Keratinocyte (primary cell): ENCODE data around the gene PDE6A. TPM values are rescaled to one million over a fixed set of nuclear protein-coding genes. Genes with fewer than 3 reads are reported as not detected.

Experiments
- DNase-seq: peaks from one replicate; pipeline ENCODE4 v3.0.0-alpha.2; 2011; ENCODE audit warnings: low read depth, missing footprints, low spot score
- FAIRE-seq: peaks from 2 replicates; lab custom pipeline; 2011; peaks lifted over from hg19 to GRCh38; lab: Jason Lieb, UNC
- H2AFZ ChIP-seq: 2 replicates; pipeline ENCODE4 v1.6.0; 2012; ENCODE audit warnings: low read length, control low read depth, inconsistent platforms; ENCODE audit not compliant: control insufficient read depth
- H3K27ac ChIP-seq: 2 replicates; pipeline ENCODE4 v1.5.1; 2011; ENCODE audit warnings: low read length; ENCODE audit not compliant: control insufficient read depth, insufficient read depth
- H3K27me3 ChIP-seq: 3 replicates; pipeline ENCODE4 v1.6.0; 2011; ENCODE audit warnings: low read length; ENCODE audit not compliant: control insufficient read depth, insufficient read depth; ENCODE audit errors: extremely low read depth
- H3K36me3 ChIP-seq, 2 experiments: 2 replicates in 1 of 2; 3 replicates in 1 of 2; pipeline ENCODE4 v1.5.1; 2011; ENCODE audit warnings: low read length in 2 of 2, mild to moderate bottlenecking in 1 of 2; ENCODE audit not compliant: control insufficient read depth in 2 of 2, insufficient read depth in 2 of 2; ENCODE audit errors: extremely low read depth in 1 of 2
- H3K4me1 ChIP-seq: 3 replicates; pipeline ENCODE4 v1.5.1; 2011; ENCODE audit warnings: low read length; ENCODE audit not compliant: control insufficient read depth, insufficient read depth; ENCODE audit errors: extremely low read depth
- H3K4me2 ChIP-seq: 3 replicates; pipeline ENCODE4 v1.6.0; 2011; ENCODE audit warnings: low read depth, low read length; ENCODE audit not compliant: control insufficient read depth, insufficient read depth; ENCODE audit errors: extremely low read depth
- H3K4me3 ChIP-seq, 3 experiments: fragments of 200-600 bp in 1 of 3; sonication (generic) in 1 of 3; 2 replicates in 2 of 3; 3 replicates in 1 of 3; pipeline ENCODE4 v1.5.1; 2011 to 2016; ENCODE audit warnings: low read length in 3 of 3, mild to moderate bottlenecking in 3 of 3, control low read depth in 2 of 3, inconsistent platforms in 1 of 3, low read depth in 1 of 3, mixed read lengths in 1 of 3, mixed run types in 1 of 3, moderate library complexity in 1 of 3; ENCODE audit not compliant: control insufficient read depth in 2 of 3, insufficient read depth in 2 of 3; ENCODE audit errors: extremely low read depth in 1 of 3
- H3K79me2 ChIP-seq: 2 replicates; pipeline ENCODE4 v1.6.0; 2012; ENCODE audit warnings: low read length; ENCODE audit not compliant: control insufficient read depth, insufficient read depth
- H3K9ac ChIP-seq: 3 replicates; pipeline ENCODE4 v1.6.0; 2011; ENCODE audit warnings: low read length; ENCODE audit not compliant: control insufficient read depth, insufficient read depth; ENCODE audit errors: extremely low read depth
- H3K9me1 ChIP-seq: 3 replicates; pipeline ENCODE4 v1.6.0; 2011; ENCODE audit warnings: low read length; ENCODE audit not compliant: control insufficient read depth, insufficient read depth; ENCODE audit errors: extremely low read depth
- H3K9me3 ChIP-seq: 2 replicates; pipeline ENCODE4 v1.5.1; 2012; ENCODE audit warnings: low read depth, low read length; ENCODE audit not compliant: control insufficient read depth
- H4K20me1 ChIP-seq: 3 replicates; pipeline ENCODE4 v1.6.0; 2011; ENCODE audit warnings: low read length; ENCODE audit not compliant: control insufficient read depth, insufficient read depth; ENCODE audit errors: extremely low read depth
- EZH2 ChIP-seq: IDR thresholded peaks from one replicate; pipeline ENCODE4 v1.6.1; 2012; ENCODE audit warnings: inconsistent platforms, mild to moderate bottlenecking, low read length, moderate library complexity
- dilution Hi-C: fragments of 300-500 bp; cut with MboI; formaldehyde crosslinking; loops from one replicate; pipeline ENCODE4 v1.7.0; 2020; ENCODE audit warnings: low sequenced_read_pairs; ENCODE audit not compliant: extremely low pct_ligation_motif_present
- polyA plus RNA-seq, 5 experiments: library from polyadenylated mRNA; depleted of rRNA in 3 of 5; stranded (reverse) in 3 of 5; stranded (forward) in 1 of 5; unstranded in 1 of 5; fragments of >200 nt; gene quantifications; 1 replicate in 1 of 5; 2 replicates in 3 of 5; 3 replicates in 1 of 5; pipeline versions ENCODE4 v1.2.1 to v1.2.3, GENCODE V29; 2011 to 2012; ENCODE audit warnings: missing spikeins in 2 of 5, low read depth in 1 of 5, low replicate concordance in 1 of 5
- TF ChIP-seq, protein P1 (sequence below), 3 experiments: IDR thresholded peaks in 1 of 3; conservative IDR thresholded peaks in 1 of 3; optimal IDR thresholded peaks in 1 of 3; 2 replicates in 2 of 3; 3 replicates in 1 of 3; pipeline versions ENCODE3 to v1.5.1; 2011; ENCODE audit warnings: low read length in 3 of 3, mild to moderate bottlenecking in 3 of 3, moderate library complexity in 2 of 3, control low read depth in 1 of 3, inconsistent platforms in 1 of 3; ENCODE audit not compliant: insufficient read depth in 2 of 3; ENCODE audit errors: extremely low read depth in 1 of 3

The PDE6A gene
- polyA plus RNA-seq, 1 donor (not counting 4 experiments of a cell fraction or from before 2014, with no cell fraction given): 0.03 TPM

DNA sequence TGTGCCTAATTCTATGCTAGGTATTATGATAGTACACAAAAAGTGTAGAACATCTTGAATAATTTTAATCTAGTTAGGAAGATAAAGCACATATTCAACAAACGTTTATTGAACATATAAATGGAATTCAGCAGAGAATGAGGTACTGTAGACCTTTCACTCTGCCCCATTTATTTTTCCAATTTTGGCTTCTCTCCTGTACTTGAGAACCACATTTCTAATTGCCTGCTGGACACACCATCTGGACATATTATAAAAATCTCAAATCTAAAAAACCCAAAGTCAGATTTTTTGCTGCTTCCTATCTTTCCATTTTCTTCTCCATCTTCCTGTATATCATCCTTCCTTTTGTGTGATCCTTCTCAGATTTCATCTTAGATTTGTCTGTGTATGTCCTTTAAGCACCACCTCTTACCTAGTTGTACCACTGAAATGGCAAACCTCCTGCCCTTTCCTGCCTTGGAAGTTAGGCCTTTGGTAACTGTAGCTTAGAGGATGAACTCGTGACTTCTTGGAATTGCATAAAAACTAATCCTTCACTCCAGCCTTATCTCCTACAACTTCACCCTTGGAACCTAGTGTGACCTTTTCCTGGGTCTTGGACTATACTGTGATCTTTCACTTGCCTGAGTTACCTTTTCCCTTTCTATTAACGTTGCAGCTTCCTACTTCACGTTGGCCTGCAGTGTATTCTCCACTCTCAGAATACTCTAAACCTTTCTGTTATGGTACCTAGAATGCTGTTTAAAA, 24.8 kb upstream of the PDE6A start:
- Histone ChIP-seq H3K79me2 (no peaks in the 10 kb centered on the region), H3K27ac (no peak overlapping the region), H4K20me1 (no peaks in the 10 kb centered on the region), H3K9ac (no peak overlapping the region), H3K27me3 (no peaks in the 10 kb centered on the region), H3K36me3 (no peaks in the 10 kb centered on the region), H2AFZ (no peak overlapping the region), H3K9me1 (no peaks in the 10 kb centered on the region), H3K9me3 (no peaks in the 10 kb centered on the region), H3K4me3 (no peak overlapping the region), H3K4me2 (no peak overlapping the region), H3K4me1 (no peaks in the 10 kb centered on the region)
- FAIRE-seq (peak; percentile 69), DNase-seq (no peak)
- TF ChIP-seq, protein P1, sequence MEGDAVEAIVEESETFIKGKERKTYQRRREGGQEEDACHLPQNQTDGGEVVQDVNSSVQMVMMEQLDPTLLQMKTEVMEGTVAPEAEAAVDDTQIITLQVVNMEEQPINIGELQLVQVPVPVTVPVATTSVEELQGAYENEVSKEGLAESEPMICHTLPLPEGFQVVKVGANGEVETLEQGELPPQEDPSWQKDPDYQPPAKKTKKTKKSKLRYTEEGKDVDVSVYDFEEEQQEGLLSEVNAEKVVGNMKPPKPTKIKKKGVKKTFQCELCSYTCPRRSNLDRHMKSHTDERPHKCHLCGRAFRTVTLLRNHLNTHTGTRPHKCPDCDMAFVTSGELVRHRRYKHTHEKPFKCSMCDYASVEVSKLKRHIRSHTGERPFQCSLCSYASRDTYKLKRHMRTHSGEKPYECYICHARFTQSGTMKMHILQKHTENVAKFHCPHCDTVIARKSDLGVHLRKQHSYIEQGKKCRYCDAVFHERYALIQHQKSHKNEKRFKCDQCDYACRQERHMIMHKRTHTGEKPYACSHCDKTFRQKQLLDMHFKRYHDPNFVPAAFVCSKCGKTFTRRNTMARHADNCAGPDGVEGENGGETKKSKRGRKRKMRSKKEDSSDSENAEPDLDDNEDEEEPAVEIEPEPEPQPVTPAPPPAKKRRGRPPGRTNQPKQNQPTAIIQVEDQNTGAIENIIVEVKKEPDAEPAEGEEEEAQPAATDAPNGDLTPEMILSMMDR (optimal IDR thresholded peaks at IDR 0.05 in 1 of 3, IDR thresholded peaks at IDR 0.05 in 1 of 3, conservative IDR thresholded peaks at IDR 0.05 in 1 of 3; ENCODE audit: extremely low read depth in 1 of 3, insufficient read depth in 2 of 3, low read length in 3 of 3): no peak
- no peak for TF ChIP-seq EZH2
- dilution Hi-C loops: loop anchor here (25.0 kb wide), 1 partner anchor 107 kb away; no protein-coding TSS in a partner anchor

DNA sequence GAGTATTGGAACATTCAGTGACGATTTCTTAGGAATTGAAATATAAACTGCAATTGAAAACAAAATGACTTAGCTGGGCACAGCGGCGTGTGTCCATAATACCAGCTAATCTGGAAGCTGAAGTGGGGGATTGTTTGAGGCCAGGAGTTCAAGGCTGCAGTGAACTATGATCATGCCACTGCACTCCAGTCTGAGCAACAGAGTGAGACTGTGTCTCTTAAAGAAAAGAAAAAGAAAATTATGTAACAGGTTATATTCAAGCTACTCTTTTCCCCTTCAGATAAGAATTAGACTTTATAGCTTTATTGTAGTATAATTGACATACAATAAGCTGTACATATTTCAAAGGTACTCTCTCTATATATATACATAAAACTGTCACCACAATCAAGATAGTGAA, 22.4 kb upstream of the PDE6A start:
- no peak overlapping the region for H3K4me2 ChIP-seq
- FAIRE-seq: no peak
- H3K9me3 ChIP-seq: no peaks in the 10 kb centered on the region
- H3K9ac ChIP-seq: no peak overlapping the region
- H3K36me3 ChIP-seq: no peaks in the 10 kb centered on the region
- no peaks in the 10 kb centered on the region for H4K20me1 ChIP-seq
- no peak overlapping the region for H3K27ac ChIP-seq
- no peak for DNase-seq
- no peaks in the 10 kb centered on the region for H3K4me1 ChIP-seq
- no peak for TF ChIP-seq EZH2
- no peak overlapping the region for H2AFZ ChIP-seq
- H3K4me3 ChIP-seq: no peak overlapping the region
- no peaks in the 10 kb centered on the region for H3K9me1 ChIP-seq
- dilution Hi-C loops: loop anchor here (25.0 kb wide), 1 partner anchor 105 kb away; no protein-coding TSS in a partner anchor
- H3K27me3 ChIP-seq: no peaks in the 10 kb centered on the region
- peaks cover 2% of the 10 kb centered on the region for H3K79me2 ChIP-seq
